Heart left ventricle (tissue), 16 donors: ENCODE data around the gene DOCK4. TPM values are rescaled to one million over a fixed set of nuclear protein-coding genes. Genes with fewer than 3 reads are reported as not detected.

Source experiments
- ATAC-seq, 4 donors: fragments of 200-7000 bp; cut with Tn5 transposase; one replicate each; pipeline ENCODE4 v1.9.1; 2020 to 2022; ENCODE audit warnings: moderate library complexity in 4 of 4, mild to moderate bottlenecking in 3 of 4, moderate number of reproducible peaks in 1 of 4
- DNase-seq, 5 donors: peaks; one replicate each; pipeline ENCODE4 v3.0.0-alpha.2; 2020
- H3K27ac ChIP-seq, 12 donors: fragments of 200-600 bp; sonication (generic) in 4 of 12; one replicate each; pipeline versions ENCODE4 v1.5.0 to v1.8.0; 2016 to 2022; ENCODE audit warnings: mild to moderate bottlenecking in 2 of 12
- H3K27me3 ChIP-seq, 9 donors: fragments of 200-600 bp; sonication (generic) in 2 of 9; one replicate each; pipeline versions ENCODE4 v1.5.1 to v1.8.0; 2016 to 2022; ENCODE audit warnings: mild to moderate bottlenecking in 3 of 9
- H3K36me3 ChIP-seq, 9 donors: fragments of 200-600 bp; sonication (generic) in 2 of 9; one replicate each; pipeline versions ENCODE4 v1.5.0 to v1.8.0; 2018 to 2022; ENCODE audit warnings: mild to moderate bottlenecking in 2 of 9
- H3K4me1 ChIP-seq, 12 donors: fragments of 200-600 bp; sonication (generic) in 4 of 12; one replicate each; pipeline versions ENCODE4 v1.5.0 to v1.8.0; 2016 to 2022; ENCODE audit warnings: mild to moderate bottlenecking in 3 of 12
- H3K4me3 ChIP-seq, 12 donors: fragments of 200-600 bp; sonication (generic) in 4 of 12; one replicate each; pipeline versions ENCODE4 v1.5.0 to v1.8.0; 2017 to 2022; ENCODE audit warnings: mild to moderate bottlenecking in 9 of 12, moderate library complexity in 4 of 12
- H3K9me3 ChIP-seq, 12 donors: fragments of 200-600 bp; sonication (generic) in 4 of 12; one replicate each; pipeline versions ENCODE4 v1.5.0 to v1.8.0; 2016 to 2022; ENCODE audit warnings: mild to moderate bottlenecking in 1 of 12
- POLR2A ChIP-seq, 2 donors: fragments of 450-650 bp; IDR thresholded peaks; one replicate each; pipeline ENCODE4 v1.6.1; 2017; ENCODE audit warnings: antibody characterized with exemption in 2 of 2, mild to moderate bottlenecking in 2 of 2, moderate library complexity in 2 of 2
- WGBS, 4 donors: extraction: QIAGEN DNeasy Blood & Tissue Kit in 2 of 4; methylation state at CpG; one replicate each; pipeline versions ENCODE4 v1.1.5 to v1.1.7; 2013 to 2018; 5-methylcytosine and 5-hydroxymethylcytosine counted together
- intact Hi-C, 10 donors: fragments of 100-400 bp; cut with DNase I; formaldehyde crosslinking; loops; one replicate each; pipeline versions ENCODE4 v1.11.1 to v1.14.2; 2022
- long read RNA-seq, 3 donors: library from polyadenylated mRNA; unstranded; transcript quantifications; one replicate each; pipeline ENCODE4 v2.0.0, GENCODE V29; 2020 to 2021
- polyA plus RNA-seq, 2 donors: library from polyadenylated mRNA; stranded (reverse); fragments of 200-250 nt; gene quantifications; one replicate each; pipeline ENCODE4 v1.2.3, GENCODE V29; 2013
- total RNA-seq, 9 donors: library from RNA; depleted of rRNA in 2 of 9; stranded (reverse); fragments of >200 nt in 2 of 9; fragmentation: NEBNext Ultra II Directional in 3 of 9; extraction: Animal tissue kit (Norgen Biotek cat#: 25700) in 3 of 9; gene quantifications; one replicate each; pipeline versions ENCODE4 v1.1.0 to v1.2.4, GENCODE V29; 2016 to 2023
- TF ChIP-seq, protein P1 (sequence below), 12 donors: fragments of 200-600 bp; sonication (generic) in 4 of 12; IDR thresholded peaks; one replicate each; pipeline versions ENCODE4 v1.5.0 to v1.8.0; 2018 to 2022; ENCODE audit warnings: antibody characterized with exemption in 12 of 12, mild to moderate bottlenecking in 5 of 12
- donor health status: ischemic (EF 13 %, LVEDD 7.1; RV severe dilation, severe dysfunction).
- donor health status: healthy with polysubstance abuse.
- donor health status: DM: no; HTN: yes; CAD: no.
- donor health status: DM: no; HTN: no; CAD: no.
- donor health status: ischemic (EF 25% LVEDD 6.9; RV normal size, moderate dysfunction).
- donor health status: ischemic (EF 25% LVEDD 5.7; RV mildly dilated, moderate dysfunction).
- donor health status: healthy.
- donor health status: DM: yes; HTN: yes; CAD: no.
- donor health status: ischemic (EF 35%, LVEDD 5.7; RV mildly dilated, moderate dysfunction).
- donor health status: nonischemic (EF 11% LVEDD 7.7; RV severe dilation, severe dysfunction).
- donor health status: DM: yes; HTN: yes; CAD: no.
- donor health status: PGD.
- donor health status: ischemic (EF 29% LVEDD 5.4; RV normal size, mild dysfunction).
- donor health status: nonischemic (EF 23%, LVEDD 6.1; RV moderate dilation, normal function).

The DOCK4 gene, protein sequence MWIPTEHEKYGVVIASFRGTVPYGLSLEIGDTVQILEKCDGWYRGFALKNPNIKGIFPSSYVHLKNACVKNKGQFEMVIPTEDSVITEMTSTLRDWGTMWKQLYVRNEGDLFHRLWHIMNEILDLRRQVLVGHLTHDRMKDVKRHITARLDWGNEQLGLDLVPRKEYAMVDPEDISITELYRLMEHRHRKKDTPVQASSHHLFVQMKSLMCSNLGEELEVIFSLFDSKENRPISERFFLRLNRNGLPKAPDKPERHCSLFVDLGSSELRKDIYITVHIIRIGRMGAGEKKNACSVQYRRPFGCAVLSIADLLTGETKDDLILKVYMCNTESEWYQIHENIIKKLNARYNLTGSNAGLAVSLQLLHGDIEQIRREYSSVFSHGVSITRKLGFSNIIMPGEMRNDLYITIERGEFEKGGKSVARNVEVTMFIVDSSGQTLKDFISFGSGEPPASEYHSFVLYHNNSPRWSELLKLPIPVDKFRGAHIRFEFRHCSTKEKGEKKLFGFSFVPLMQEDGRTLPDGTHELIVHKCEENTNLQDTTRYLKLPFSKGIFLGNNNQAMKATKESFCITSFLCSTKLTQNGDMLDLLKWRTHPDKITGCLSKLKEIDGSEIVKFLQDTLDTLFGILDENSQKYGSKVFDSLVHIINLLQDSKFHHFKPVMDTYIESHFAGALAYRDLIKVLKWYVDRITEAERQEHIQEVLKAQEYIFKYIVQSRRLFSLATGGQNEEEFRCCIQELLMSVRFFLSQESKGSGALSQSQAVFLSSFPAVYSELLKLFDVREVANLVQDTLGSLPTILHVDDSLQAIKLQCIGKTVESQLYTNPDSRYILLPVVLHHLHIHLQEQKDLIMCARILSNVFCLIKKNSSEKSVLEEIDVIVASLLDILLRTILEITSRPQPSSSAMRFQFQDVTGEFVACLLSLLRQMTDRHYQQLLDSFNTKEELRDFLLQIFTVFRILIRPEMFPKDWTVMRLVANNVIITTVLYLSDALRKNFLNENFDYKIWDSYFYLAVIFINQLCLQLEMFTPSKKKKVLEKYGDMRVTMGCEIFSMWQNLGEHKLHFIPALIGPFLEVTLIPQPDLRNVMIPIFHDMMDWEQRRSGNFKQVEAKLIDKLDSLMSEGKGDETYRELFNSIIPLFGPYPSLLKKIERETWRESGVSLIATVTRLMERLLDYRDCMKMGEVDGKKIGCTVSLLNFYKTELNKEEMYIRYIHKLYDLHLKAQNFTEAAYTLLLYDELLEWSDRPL (N-terminal part only)
- 10 to 100 TPM in 8 of 9 donors, 1 to 10 TPM in 1; 9.7 to 40.8 (median 17.0) TPM for total RNA-seq
- 1 to 10 TPM; 5.1 to 5.8 TPM for polyA plus RNA-seq
- long read RNA-seq, donor 1, partial matches to known transcripts: 1 of 5 reads
- long read RNA-seq, donor 1, other reads (novel, unspliced or antisense): 3 of 5 reads
- long read RNA-seq, donor 2, partial matches to known transcripts: 0 of 5 reads
- long read RNA-seq, donor 2, other reads (novel, unspliced or antisense): 5 of 5 reads
- long read RNA-seq, donor 3, partial matches to known transcripts: 6 of 9 reads
- long read RNA-seq, donor 3, other reads (novel, unspliced or antisense): 3 of 9 reads

DNA sequence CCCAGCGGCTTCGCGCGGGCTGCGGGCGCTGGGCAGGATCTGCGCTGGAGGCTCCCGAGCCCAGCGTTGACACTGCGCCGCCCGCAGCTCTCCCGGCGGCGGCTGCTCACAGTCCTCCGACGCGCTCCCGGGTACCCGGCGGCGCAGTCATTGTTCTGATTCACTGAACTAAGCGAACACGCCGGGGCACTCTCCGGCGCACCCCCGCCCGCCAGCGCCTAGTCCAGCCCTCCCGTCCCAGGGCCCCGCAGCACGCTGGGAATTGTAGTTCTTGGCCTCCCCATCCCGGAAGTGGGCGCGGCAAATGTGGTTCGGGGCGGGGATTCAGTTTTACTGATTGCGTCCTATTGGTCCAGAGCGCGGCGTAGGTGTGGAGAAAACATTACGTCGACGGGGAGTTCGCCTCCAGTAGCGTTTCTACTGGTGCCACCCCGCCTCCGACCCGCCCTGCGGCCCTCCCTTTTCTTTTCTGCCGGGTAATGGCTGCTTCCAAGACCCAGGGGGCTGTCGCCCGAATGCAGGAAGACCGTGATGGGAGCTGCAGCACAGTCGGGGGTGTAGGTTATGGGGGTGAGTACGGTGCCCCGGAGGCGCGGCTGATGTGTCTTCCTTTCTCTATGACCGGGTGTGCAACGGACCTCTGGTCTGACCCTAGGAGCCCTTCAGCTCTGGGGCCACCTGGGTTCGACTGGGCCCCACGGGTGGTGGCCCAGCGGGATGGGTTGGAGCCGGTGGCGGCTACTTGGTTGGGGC lies at the start of gene DOCK4, which contains the start of gene ZNF277:
Gene DOCK4 (minus strand): TSS at position 162 of the 753 bp plus-strand sequence. CDS start 261 bp downstream, outside the sequence.
Gene ZNF277 (plus strand): TSS at position 458 of the 753 bp plus-strand sequence. CDS start 22 bp downstream, at position 480.
- peak within 1 kb of the TSS; percentile 72 to 95 (median 90) for H3K27ac ChIP-seq
- peak within 1 kb of the TSS; percentile 59 to 98 (median 88) for H3K4me3 ChIP-seq
- peak; percentile 99 for DNase-seq
- intact Hi-C loops: loop anchor here in 8 of 10 donors (5.0 to 10.0 kb wide), 15 partner anchors 72 to 454 kb away; partner anchors contain the start of gene IFRD1 (in 1 of the 8)
- no peaks in the 10 kb centered on the region for H3K9me3 ChIP-seq
- H3K27me3 ChIP-seq: no peaks in the 10 kb centered on the region
- TF ChIP-seq POLR2A (IDR thresholded peaks at IDR 0.05): peak; percentile 60 to 98
- TF ChIP-seq, protein P1, sequence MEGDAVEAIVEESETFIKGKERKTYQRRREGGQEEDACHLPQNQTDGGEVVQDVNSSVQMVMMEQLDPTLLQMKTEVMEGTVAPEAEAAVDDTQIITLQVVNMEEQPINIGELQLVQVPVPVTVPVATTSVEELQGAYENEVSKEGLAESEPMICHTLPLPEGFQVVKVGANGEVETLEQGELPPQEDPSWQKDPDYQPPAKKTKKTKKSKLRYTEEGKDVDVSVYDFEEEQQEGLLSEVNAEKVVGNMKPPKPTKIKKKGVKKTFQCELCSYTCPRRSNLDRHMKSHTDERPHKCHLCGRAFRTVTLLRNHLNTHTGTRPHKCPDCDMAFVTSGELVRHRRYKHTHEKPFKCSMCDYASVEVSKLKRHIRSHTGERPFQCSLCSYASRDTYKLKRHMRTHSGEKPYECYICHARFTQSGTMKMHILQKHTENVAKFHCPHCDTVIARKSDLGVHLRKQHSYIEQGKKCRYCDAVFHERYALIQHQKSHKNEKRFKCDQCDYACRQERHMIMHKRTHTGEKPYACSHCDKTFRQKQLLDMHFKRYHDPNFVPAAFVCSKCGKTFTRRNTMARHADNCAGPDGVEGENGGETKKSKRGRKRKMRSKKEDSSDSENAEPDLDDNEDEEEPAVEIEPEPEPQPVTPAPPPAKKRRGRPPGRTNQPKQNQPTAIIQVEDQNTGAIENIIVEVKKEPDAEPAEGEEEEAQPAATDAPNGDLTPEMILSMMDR (IDR thresholded peaks at IDR 0.05): peak in 1 of 12 donors; percentile 16
- 0% methylated on average over 14 to 67 of the region's 67 CpGs for WGBS, 4 donors
- peak; percentile 96 to 98 (median 96) for ATAC-seq
- peaks cover 0 to 43% (median 17%) of the 10 kb centered on the region in 12 donors for H3K4me1 ChIP-seq
- no peaks in the 10 kb centered on the region for H3K36me3 ChIP-seq

DNA sequence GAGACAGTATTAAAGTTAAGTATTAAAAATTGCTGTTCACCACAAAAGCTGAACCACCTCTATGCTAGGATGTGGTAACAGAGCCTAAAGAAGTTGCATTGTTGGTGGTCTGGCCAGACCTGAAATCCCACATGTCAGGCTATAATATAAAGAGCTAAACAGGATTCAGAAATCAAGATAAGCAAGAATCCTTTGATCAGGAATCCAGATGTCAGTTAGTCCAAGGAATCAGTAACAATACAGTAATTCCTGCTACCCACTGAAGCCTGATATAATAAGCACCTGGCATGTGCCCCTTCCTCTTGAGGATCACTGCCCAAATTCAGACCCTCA lies 49.2 kb upstream of the DOCK4 start:
- Histone ChIP-seq H3K27ac (no peak overlapping the region), H3K4me3 (no peak overlapping the region), H3K9me3 (no peaks in the 10 kb centered on the region), H3K36me3 (no peaks in the 10 kb centered on the region), H3K4me1 (peaks cover 0 to 8% (median 0%) of the 10 kb centered on the region in 12 donors), H3K27me3 (no peaks in the 10 kb centered on the region)
- TF ChIP-seq, protein P1 (IDR thresholded peaks at IDR 0.05): no peak
- no peak for TF ChIP-seq POLR2A (IDR thresholded peaks at IDR 0.05)
- ATAC-seq (no peak), DNase-seq (no peak)
- intact Hi-C loops: no loop called here

DNA sequence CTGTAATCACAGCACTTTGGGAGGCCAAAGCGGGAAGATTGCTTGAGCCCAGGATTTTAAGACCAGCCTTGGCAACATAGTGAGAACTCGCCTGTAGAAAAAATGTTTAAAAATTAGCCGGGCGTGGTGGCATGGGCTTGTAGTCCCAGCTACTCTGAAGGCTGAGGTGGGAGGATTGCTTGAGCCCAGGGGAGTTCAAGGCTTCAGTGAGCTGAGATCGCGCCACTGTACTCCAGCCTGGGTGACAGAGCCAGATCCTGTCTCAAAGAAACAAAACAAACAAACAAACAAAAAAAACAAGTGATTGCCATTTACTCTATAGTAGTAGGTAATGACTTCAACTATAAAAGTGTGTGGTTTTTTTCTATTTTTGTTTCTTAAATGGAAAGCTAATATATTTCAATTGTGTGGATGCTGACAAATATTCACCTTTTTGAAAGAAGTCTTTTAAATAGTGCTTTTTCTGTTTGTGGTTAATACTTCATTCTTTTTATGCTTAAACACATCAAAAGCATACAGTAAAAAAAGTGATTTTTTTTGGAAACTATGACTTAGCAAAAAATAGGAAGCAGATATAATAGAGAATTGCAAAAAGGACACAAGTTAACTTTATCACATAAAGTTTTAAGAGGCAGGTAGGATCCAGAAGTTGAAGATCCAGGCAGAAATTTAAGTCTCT lies 48.6 kb upstream of the DOCK4 start:
- 88 to 95% (median 93%) methylated on average over 6 of the region's 6 CpGs for WGBS, 4 donors
- TF ChIP-seq, protein P1 (IDR thresholded peaks at IDR 0.05): no peak
- no peak for TF ChIP-seq POLR2A (IDR thresholded peaks at IDR 0.05)
- no peak for ATAC-seq

More for the DNA sequence above, 48.6 kb upstream of the DOCK4 start:
- Histone ChIP-seq H3K27ac (no peak overlapping the region), H3K27me3 (no peaks in the 10 kb centered on the region), H3K36me3 (no peaks in the 10 kb centered on the region), H3K4me3 (no peak overlapping the region), H3K4me1 (peaks cover 0 to 8% (median 0%) of the 10 kb centered on the region in 12 donors), H3K9me3 (no peaks in the 10 kb centered on the region)
- no peak for DNase-seq
- intact Hi-C loops: no loop called here
